ENCODE measurements around the gene DIDO1.

DNA sequence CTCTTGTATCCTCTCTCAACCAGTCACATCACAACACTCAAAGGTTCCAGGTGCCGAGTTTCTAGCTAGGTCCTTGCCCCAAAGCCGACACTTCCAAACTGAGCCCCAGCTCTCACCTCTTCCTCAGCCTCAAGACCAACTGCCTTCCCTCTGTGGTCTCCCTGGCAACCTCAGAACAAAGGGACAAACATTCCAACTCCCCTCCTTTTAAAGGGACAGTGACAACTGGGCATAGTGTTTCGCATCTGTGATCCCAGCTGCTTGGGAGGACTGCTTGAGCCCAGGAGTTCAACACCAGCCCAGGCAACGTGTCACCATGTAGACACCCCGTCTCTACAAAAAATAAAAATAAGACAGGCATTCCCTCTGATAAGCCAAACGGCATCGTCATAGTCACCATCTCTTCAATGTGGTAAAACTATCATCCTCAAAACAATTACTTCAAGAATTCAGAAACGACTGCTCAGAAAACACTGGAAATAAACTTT, 11.3 kb downstream of the DIDO1 start:
- TF ChIP-seq, protein P1, sequence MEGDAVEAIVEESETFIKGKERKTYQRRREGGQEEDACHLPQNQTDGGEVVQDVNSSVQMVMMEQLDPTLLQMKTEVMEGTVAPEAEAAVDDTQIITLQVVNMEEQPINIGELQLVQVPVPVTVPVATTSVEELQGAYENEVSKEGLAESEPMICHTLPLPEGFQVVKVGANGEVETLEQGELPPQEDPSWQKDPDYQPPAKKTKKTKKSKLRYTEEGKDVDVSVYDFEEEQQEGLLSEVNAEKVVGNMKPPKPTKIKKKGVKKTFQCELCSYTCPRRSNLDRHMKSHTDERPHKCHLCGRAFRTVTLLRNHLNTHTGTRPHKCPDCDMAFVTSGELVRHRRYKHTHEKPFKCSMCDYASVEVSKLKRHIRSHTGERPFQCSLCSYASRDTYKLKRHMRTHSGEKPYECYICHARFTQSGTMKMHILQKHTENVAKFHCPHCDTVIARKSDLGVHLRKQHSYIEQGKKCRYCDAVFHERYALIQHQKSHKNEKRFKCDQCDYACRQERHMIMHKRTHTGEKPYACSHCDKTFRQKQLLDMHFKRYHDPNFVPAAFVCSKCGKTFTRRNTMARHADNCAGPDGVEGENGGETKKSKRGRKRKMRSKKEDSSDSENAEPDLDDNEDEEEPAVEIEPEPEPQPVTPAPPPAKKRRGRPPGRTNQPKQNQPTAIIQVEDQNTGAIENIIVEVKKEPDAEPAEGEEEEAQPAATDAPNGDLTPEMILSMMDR (IDR thresholded peaks at IDR 0.05), result no peak
- no peak for TF ChIP-seq POLR2AphosphoS5 (IDR thresholded peaks at IDR 0.05; ENCODE audit: insufficient read depth in 1 of 2, low read depth in 1 of 2)
- no peak for TF ChIP-seq POLR2A (IDR thresholded peaks at IDR 0.05)

All from vagina (tissue), 2 donors.